RWPE1 (cell line): ENCODE data around the gene PIAS1.

ENCODE experiments used
- CTCF ChIA-PET: fragments of 350-600 bp; sonication (Branson Sonifier 250); formaldehyde crosslinking; extraction: SDS; loops from one replicate; lab custom pipeline; 2021; lab: Yijun Ruan, JAX
- POLR2A ChIA-PET: fragments of 400-600 bp; formaldehyde crosslinking; extraction: SDS; loops from one replicate; lab custom pipeline; 2020; ENCODE audit warnings: antibody characterized with exemption; ENCODE audit not compliant: low non-redundant PET; lab: Yijun Ruan, JAX
- DNase-seq: peaks from one replicate; pipeline ENCODE4 v3.0.0; 2012; ENCODE audit warnings: low spot score
- H3K27ac ChIP-seq: fragments of 450-650 bp; 2 replicates; pipeline ENCODE4 v1.5.1; 2017
- TF ChIP-seq, protein P1 (sequence below): fragments of 450-650 bp; conservative IDR thresholded peaks from 2 replicates; pipeline ENCODE4 v1.5.1; 2017; ENCODE audit warnings: low read depth, mild to moderate bottlenecking

Gene PIAS1

DNA sequence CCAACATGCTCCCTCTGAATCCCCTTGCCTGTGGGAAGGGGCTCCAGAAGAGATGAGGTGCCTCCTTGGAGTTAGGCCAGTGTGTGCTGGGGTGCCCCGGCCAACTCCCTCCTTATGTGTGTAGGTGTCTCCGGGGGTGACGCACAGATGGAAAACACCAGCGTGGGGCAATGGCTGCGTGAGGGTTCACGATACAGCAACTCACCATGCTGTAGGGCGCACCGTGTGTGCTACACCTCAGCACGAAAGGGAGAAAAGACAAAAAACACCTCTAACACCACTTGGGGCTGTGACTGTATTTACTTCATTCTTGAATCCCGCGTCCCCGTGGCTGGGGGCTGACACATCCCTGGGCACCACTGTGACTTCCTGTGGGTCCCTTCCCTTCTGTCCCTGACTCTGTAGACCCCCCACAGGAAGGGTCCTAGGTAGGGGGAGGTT lies 152.6 kb downstream of the PIAS1 start:
- ChIA-PET CTCF (interaction anchor here (0.6 kb wide), 1 partner anchor 76 kb away, joined by 4 read pairs; no protein-coding TSS in a partner anchor), POLR2A (no interaction called here)
- peak overlapping the region; percentile 69 for H3K27ac ChIP-seq
- TF ChIP-seq, protein P1, sequence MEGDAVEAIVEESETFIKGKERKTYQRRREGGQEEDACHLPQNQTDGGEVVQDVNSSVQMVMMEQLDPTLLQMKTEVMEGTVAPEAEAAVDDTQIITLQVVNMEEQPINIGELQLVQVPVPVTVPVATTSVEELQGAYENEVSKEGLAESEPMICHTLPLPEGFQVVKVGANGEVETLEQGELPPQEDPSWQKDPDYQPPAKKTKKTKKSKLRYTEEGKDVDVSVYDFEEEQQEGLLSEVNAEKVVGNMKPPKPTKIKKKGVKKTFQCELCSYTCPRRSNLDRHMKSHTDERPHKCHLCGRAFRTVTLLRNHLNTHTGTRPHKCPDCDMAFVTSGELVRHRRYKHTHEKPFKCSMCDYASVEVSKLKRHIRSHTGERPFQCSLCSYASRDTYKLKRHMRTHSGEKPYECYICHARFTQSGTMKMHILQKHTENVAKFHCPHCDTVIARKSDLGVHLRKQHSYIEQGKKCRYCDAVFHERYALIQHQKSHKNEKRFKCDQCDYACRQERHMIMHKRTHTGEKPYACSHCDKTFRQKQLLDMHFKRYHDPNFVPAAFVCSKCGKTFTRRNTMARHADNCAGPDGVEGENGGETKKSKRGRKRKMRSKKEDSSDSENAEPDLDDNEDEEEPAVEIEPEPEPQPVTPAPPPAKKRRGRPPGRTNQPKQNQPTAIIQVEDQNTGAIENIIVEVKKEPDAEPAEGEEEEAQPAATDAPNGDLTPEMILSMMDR: no peak
- DNase-seq: no peak

DNA sequence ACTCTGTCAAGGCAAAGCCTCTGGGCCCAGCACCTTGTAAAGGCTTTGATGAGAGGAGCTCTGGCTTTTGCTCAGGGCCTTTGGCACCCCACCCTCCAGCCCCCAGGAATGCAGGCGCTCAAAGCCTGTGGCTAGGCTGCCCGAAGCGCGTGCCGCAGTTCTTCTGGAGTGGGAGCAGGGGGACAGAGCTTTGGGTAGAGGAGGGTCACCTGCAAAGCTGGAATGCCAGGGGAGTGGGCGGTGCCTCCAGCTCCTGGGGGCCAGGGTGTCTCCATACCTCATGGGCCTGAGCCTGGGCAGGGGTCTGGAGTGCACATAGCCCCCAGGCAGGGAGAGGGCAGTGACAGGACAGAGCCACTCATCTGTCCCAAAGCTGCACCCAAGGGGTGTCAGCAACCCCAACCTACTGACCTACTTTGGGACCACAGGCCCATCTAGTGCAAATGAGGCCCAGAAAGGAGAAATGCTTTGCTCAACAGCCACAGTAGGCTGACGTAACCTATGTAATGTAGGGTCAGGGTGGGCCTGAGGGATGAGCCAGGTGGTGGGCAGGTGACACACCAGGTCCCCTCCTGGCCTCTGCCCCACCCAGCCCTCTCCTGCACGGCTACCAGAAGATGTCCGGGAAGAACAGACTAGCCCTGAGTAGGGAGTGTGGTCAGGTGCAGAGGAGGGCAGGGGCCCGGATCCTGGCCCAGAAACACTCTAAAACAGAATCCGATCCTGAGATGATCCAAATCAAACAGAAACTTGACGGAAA lies 153.2 kb downstream of the PIAS1 start:
- POLR2A ChIA-PET: no interaction called here
- TF ChIP-seq, protein P1: no peak
- H3K27ac ChIP-seq: peak overlapping the region; percentile 69
- DNase-seq: no peak
- CTCF ChIA-PET: no interaction called here

DNA sequence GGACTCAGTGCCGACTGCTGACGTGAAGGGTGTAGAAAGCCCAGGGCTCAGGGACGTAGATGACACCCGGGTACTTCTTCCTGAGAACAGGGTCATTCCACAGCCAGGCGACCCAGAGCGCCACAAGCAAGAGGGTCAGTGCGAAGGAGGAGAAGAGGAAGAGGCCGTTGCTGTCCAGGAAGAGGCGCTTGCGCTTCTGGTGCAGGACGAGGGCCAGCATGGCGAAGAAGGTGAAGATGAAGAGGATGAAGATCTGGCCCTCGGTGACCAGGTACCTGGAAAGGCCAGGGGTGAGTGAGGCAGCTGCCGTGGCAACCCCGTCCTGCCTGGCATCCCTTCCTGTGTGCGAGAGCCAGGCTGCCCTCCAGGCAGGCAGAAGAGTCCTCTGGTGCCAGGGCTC lies 154.0 kb downstream of the PIAS1 start:
- POLR2A ChIA-PET: no interaction called here
- peak overlapping the region; percentile 69 for H3K27ac ChIP-seq
- TF ChIP-seq, protein P1: no peak
- CTCF ChIA-PET: interaction anchor here (0.5 to 0.9 kb wide), 2 partner anchors 13 to 98 kb away, joined by 3 read pairs; no protein-coding TSS in a partner anchor
- DNase-seq: no peak

DNA sequence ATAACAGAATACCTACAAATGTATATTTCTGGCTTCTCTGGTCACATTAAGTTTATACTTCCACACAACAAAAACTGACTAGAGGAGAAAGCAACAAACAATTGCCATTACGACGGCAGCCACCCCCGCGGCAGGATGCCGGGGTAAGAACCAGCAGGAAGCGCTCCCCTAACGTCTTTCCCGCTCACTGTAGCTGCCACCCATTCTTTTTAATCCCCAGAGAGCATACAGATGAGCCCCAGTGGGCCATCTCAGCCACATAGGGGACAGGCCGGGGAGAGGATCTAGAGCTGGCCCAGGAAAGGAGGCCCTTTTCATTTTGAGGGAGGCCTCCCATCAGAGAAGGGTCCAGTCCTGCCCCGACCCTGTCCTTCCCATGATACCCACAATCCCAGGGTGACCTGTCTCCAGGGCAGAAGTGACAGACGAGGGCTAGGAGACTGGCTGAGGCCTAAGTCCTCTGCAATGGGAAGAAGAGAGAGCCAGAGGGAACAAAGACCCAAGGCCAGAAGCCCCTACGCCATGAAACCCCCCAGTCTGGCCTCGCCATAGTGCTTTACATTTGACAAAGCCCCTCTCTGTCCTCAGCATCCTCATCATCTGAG lies 154.6 kb downstream of the PIAS1 start:
- ChIA-PET POLR2A (no interaction called here), CTCF (interaction anchor here (0.5 to 0.9 kb wide), 2 partner anchors 14 to 48 kb away, joined by 3 read pairs; no protein-coding TSS in a partner anchor)
- TF ChIP-seq, protein P1: no peak
- no peak for DNase-seq
- H3K27ac ChIP-seq: peak overlapping the region; percentile 69

DNA sequence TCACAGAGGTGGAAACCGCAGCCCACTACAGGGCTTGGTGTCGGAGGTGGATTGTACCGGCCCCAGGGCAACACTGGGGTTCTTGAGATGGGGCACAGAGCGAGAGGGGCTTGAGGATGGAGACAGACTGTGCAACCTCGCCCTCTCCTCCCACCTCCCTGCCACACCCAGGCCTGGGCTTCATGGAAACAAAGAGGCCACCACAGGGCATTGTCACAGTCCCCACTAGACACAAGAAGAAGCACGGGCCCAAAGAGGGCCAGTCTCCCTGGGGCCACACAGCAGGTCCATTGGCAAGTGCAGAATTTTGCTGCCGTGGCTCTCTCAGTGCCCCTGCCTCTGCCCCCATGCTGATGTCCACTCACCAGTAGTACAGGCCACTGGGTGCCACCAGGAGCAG lies 155.2 kb downstream of the PIAS1 start:
- no peak for DNase-seq
- H3K27ac ChIP-seq: peak overlapping the region; percentile 69
- CTCF ChIA-PET: interaction anchor here (0.5 to 0.9 kb wide), 2 partner anchors 14 to 48 kb away, joined by 3 read pairs; no protein-coding TSS in a partner anchor
- POLR2A ChIA-PET: no interaction called here
- TF ChIP-seq, protein P1: no peak

DNA sequence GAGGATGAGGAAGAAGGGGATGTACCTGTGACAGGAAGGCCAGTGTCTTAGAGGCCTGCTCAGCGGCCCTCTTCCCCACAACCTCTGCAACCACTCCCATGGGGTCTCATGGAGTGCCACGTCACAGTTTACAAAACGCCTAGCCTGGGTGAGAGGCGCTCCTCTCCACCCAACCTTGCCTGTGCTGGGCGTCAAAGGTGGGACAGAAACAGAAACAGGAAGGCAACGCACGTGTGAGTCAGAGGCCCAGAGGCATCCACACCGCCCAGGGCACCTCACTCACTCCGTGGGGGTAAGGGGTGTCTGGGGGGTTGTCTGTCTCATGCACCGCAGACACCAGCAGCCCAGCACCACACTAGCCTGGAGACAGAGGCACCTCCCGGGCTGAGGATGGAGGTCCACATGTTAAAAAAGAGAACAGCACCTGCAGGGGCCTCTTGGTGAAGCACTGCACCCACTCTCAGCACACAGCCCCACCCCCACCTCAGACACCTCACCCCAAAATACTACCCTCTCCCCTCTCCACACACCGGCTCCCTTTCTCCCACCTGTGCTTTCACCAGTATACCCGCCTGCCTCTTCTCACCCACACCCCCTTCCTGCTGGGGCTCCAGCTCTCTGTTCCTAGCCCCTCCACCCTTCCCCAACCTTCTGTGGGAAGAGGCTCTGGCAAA lies 155.8 kb downstream of the PIAS1 start:
- peak overlapping the region; percentile 69 for H3K27ac ChIP-seq
- POLR2A ChIA-PET: no interaction called here
- CTCF ChIA-PET: interaction anchor here (0.6 to 1.5 kb wide), 8 partner anchors 9 to 1168 kb away, joined by 3 to 6 read pairs (median 4); partner anchors contain the start of gene CLN6
- no peak for DNase-seq
- TF ChIP-seq, protein P1: no peak
